Measurements from ENCODE around the gene CDK5R1. TPM values are rescaled to one million over a fixed set of nuclear protein-coding genes. Genes with fewer than 3 reads are reported as not detected.

CDK5R1 gene
- total and polyA plus RNA-seq, 2 experiments from 2014 or later: 0.63 to 1.2 TPM

- no peak overlapping the region for H3K4me2 ChIP-seq (ENCODE audit: unreplicated experiment)
- no peaks in the 10 kb centered on the region for H4K20me1 ChIP-seq (ENCODE audit: insufficient read depth)
- TF ChIP-seq EZH2 (IDR thresholded peaks at IDR 0.05; ENCODE audit: insufficient read depth, poor library complexity, severe bottlenecking) (no peak), EZH2phosphoT487 (IDR thresholded peaks at IDR 0.05; ENCODE audit: insufficient read depth, low read depth) (no peak)
- no peak overlapping the region for H3K27ac ChIP-seq
- no peak overlapping the region for H3K4me3 ChIP-seq
- no peak overlapping the region for H3K9ac ChIP-seq
- H3K36me3 ChIP-seq (ENCODE audit: low read depth): peaks cover 68% of the 10 kb centered on the region
- H3K9me2 ChIP-seq (ENCODE audit: insufficient read depth): no peaks in the 10 kb centered on the region
- H2AFZ ChIP-seq: no peak overlapping the region
- in situ Hi-C loops (cut with MboI): no loop called here
- DNase-seq: no peak
- H3K79me2 ChIP-seq (ENCODE audit: insufficient read depth): peaks cover 100% of the 10 kb centered on the region
- H3K27me3 ChIP-seq (replicated peaks; ENCODE audit: insufficient read depth): no peaks in the 10 kb centered on the region
- 97 to 98% methylated on average over 2 of the region's 2 CpGs for WGBS, 2 experiments (ENCODE audit: low coverage in 1 of 2, low lambda C conversion rate in 2 of 2, missing lambda C conversion rate in 2 of 2)
- H3F3A ChIP-seq (ENCODE audit: insufficient read depth): 0 out of 2 replicates have a peak, but pooled peaks cover 8% of the 10 kb centered on the region
- H3K4me1 ChIP-seq (ENCODE audit: insufficient read depth): no peaks in the 10 kb centered on the region
- H3K9me3 ChIP-seq (ENCODE audit: low read depth): no peaks in the 10 kb centered on the region
Measured at GRCh38 chr17:32453370-32453769, 33.4 kb upstream of the CDK5R1 start.

GRCh38 chr17:32458371-32458770 lies 28.4 kb upstream of the CDK5R1 start:
- Histone ChIP-seq H4K20me1 (ENCODE audit: insufficient read depth) (peaks cover 4% of the 10 kb centered on the region; the same call in 1 of the 2 replicates), H3K9me2 (ENCODE audit: insufficient read depth) (no peaks in the 10 kb centered on the region), H3F3A (ENCODE audit: insufficient read depth) (peaks cover 13% of the 10 kb centered on the region; the same call in 1 of the 2 replicates), H2AFZ (no peak overlapping the region), H3K9me3 (ENCODE audit: low read depth) (no peaks in the 10 kb centered on the region), H3K36me3 (ENCODE audit: low read depth) (peaks cover 42% of the 10 kb centered on the region), H3K27me3 (replicated peaks; ENCODE audit: insufficient read depth) (no peaks in the 10 kb centered on the region), H3K4me3 (no peak overlapping the region), H3K4me2 (ENCODE audit: unreplicated experiment) (no peak overlapping the region), H3K79me2 (ENCODE audit: insufficient read depth) (peaks cover 94% of the 10 kb centered on the region), H3K27ac (no peak overlapping the region), H3K9ac (no peak overlapping the region), H3K4me1 (ENCODE audit: insufficient read depth) (no peaks in the 10 kb centered on the region)
- TF ChIP-seq EZH2 (IDR thresholded peaks at IDR 0.05; ENCODE audit: insufficient read depth, poor library complexity, severe bottlenecking) (no peak), EZH2phosphoT487 (IDR thresholded peaks at IDR 0.05; ENCODE audit: insufficient read depth, low read depth) (no peak)
- no peak for DNase-seq
- in situ Hi-C loops (cut with MboI): no loop called here

- Histone ChIP-seq H3K9me2 (ENCODE audit: insufficient read depth) (no peaks in the 10 kb centered on the region), H3K79me2 (ENCODE audit: insufficient read depth) (peaks cover 90% of the 10 kb centered on the region), H2AFZ (no peak overlapping the region), H3K4me1 (ENCODE audit: insufficient read depth) (no peaks in the 10 kb centered on the region), H3K9me3 (ENCODE audit: low read depth) (no peaks in the 10 kb centered on the region), H3K4me2 (ENCODE audit: unreplicated experiment) (no peak overlapping the region), H3K36me3 (ENCODE audit: low read depth) (peaks cover 39% of the 10 kb centered on the region), H3K9ac (no peak overlapping the region), H3K4me3 (no peak overlapping the region), H4K20me1 (ENCODE audit: insufficient read depth) (peaks cover 4% of the 10 kb centered on the region; the same call in 1 of the 2 replicates), H3K27me3 (replicated peaks; ENCODE audit: insufficient read depth) (no peaks in the 10 kb centered on the region), H3K27ac (no peak overlapping the region), H3F3A (ENCODE audit: insufficient read depth) (peaks cover 6% of the 10 kb centered on the region; the same call in 1 of the 2 replicates)
- TF ChIP-seq EZH2phosphoT487 (IDR thresholded peaks at IDR 0.05; ENCODE audit: insufficient read depth, low read depth) (no peak), EZH2 (IDR thresholded peaks at IDR 0.05; ENCODE audit: insufficient read depth, poor library complexity, severe bottlenecking) (no peak)
- in situ Hi-C loops (cut with MboI): no loop called here
- no peak for DNase-seq
- 86% methylated on average over 4 of the region's 4 CpGs for WGBS, 2 experiments (ENCODE audit: low coverage in 1 of 2, low lambda C conversion rate in 2 of 2, missing lambda C conversion rate in 2 of 2)
Measured at GRCh38 chr17:32460054-32460453, 26.7 kb upstream of the CDK5R1 start.

- Histone ChIP-seq H3K27ac (no peak overlapping the region), H3K4me2 (ENCODE audit: unreplicated experiment) (no peak overlapping the region), H3K9me3 (ENCODE audit: low read depth) (no peaks in the 10 kb centered on the region), H3K4me3 (no peak overlapping the region), H3K36me3 (ENCODE audit: low read depth) (peaks cover 36% of the 10 kb centered on the region), H3K79me2 (ENCODE audit: insufficient read depth) (peaks cover 83% of the 10 kb centered on the region), H3F3A (ENCODE audit: insufficient read depth) (peaks cover 6% of the 10 kb centered on the region; the same call in 1 of the 2 replicates), H4K20me1 (ENCODE audit: insufficient read depth) (peaks cover 4% of the 10 kb centered on the region; the same call in 1 of the 2 replicates), H3K4me1 (ENCODE audit: insufficient read depth) (no peaks in the 10 kb centered on the region), H3K27me3 (replicated peaks; ENCODE audit: insufficient read depth) (no peaks in the 10 kb centered on the region), H2AFZ (no peak overlapping the region), H3K9ac (no peak overlapping the region), H3K9me2 (ENCODE audit: insufficient read depth) (no peaks in the 10 kb centered on the region)
- in situ Hi-C loops (cut with MboI): no loop called here
- TF ChIP-seq EZH2 (IDR thresholded peaks at IDR 0.05; ENCODE audit: insufficient read depth, poor library complexity, severe bottlenecking): no peak
- TF ChIP-seq EZH2phosphoT487 (IDR thresholded peaks at IDR 0.05; ENCODE audit: insufficient read depth, low read depth): no peak
- 69 to 74% methylated on average over 4 of the region's 4 CpGs for WGBS, 2 experiments (ENCODE audit: low coverage in 1 of 2, low lambda C conversion rate in 2 of 2, missing lambda C conversion rate in 2 of 2)
- no peak for DNase-seq
Measured at GRCh38 chr17:32461498-32461852, 25.3 kb upstream of the CDK5R1 start.
